HG02884 (cell line): ENCODE results near the gene ANKRD11.
"Not testable (repeated sequence)": the region's sequence is repeated elsewhere in the genome, so short reads cannot be mapped to it uniquely, and the experiment has no call there.

Source experiments
- ATAC-seq: cut with Tn5 transposase; IDR thresholded peaks from one replicate; pipeline ENCODE4 v1.9.1; 2021; ENCODE audit warnings: mild to moderate bottlenecking, moderate library complexity; ENCODE audit not compliant: unreplicated experiment

ANKRD11 gene

GRCh38 chr16:89304941-89305705 is 185.2 kb downstream of the ANKRD11 start:
- ATAC-seq: no peak

GRCh38 chr16:89304181-89304851 is 186.0 kb downstream of the ANKRD11 start:
- no peak for ATAC-seq

- no peak for ATAC-seq
Measured at GRCh38 chr16:89303617-89304016, 186.7 kb downstream of the ANKRD11 start.

- no peak for ATAC-seq
Measured at GRCh38 chr16:89300976-89301360, 189.4 kb downstream of the ANKRD11 start.

- ATAC-seq: no peak
Measured at GRCh38 chr16:89300311-89300975, 189.9 kb downstream of the ANKRD11 start.

GRCh38 chr16:89299357-89300111 is 190.8 kb downstream of the ANKRD11 start:
- not testable (repeated sequence) for ATAC-seq

GRCh38 chr16:89298623-89299225 is 191.6 kb downstream of the ANKRD11 start:
- no peak for ATAC-seq

- ATAC-seq: no peak
Measured at GRCh38 chr16:89297910-89298545, 192.3 kb downstream of the ANKRD11 start.

GRCh38 chr16:89297156-89297874 is 193.0 kb downstream of the ANKRD11 start:
- ATAC-seq: no peak

- no peak for ATAC-seq
Measured at GRCh38 chr16:89295915-89296314, 194.4 kb downstream of the ANKRD11 start.

GRCh38 chr16:89295071-89295900 is 195.1 kb downstream of the ANKRD11 start:
- no peak for ATAC-seq

GRCh38 chr16:89294486-89294885 is 195.9 kb downstream of the ANKRD11 start:
- ATAC-seq: no peak

- ATAC-seq: no peak
Measured at GRCh38 chr16:89293276-89294143, 196.9 kb downstream of the ANKRD11 start.

GRCh38 chr16:89292443-89293078 is 197.8 kb downstream of the ANKRD11 start:
- ATAC-seq: no peak

- no peak for ATAC-seq
Measured at GRCh38 chr16:89291776-89292175, 198.6 kb downstream of the ANKRD11 start.

GRCh38 chr16:89291363-89291762 is 199.0 kb downstream of the ANKRD11 start:
- ATAC-seq: no peak

- ATAC-seq: no peak
Measured at GRCh38 chr16:89290887-89291286, 199.5 kb downstream of the ANKRD11 start.
